T47D (cell line): Measurements from ENCODE around the gene EPYC.
A peak's percentile ranks its signal among the peaks of the same experiment; 100 is the strongest.
"Not testable (repeated sequence)": the region's sequence is repeated elsewhere in the genome, so short reads cannot be mapped to it uniquely, and the experiment has no call there.

Source experiments
- DNase-seq, 2 experiments: peaks; one replicate each; pipeline versions ENCODE4 v3.0.0 to v3.0.0-alpha.2; 2011 to 2012; ENCODE audit warnings: low read depth in 1 of 2, low spot score in 1 of 2
- JUND ChIP-seq: IDR thresholded peaks from 2 replicates; pipeline ENCODE4 v1.6.1; 2012; ENCODE audit warnings: low read depth
- in situ Hi-C: cut with HindIII; loops from 2 replicates; pipeline ENCODE4 v1.10.0; 2016; ENCODE audit warnings: low sequenced_read_pairs, low pct_unique_long_range_greater_than_20kb

EPYC gene

GRCh38 chr12:91017043-91017442, 12.3 kb upstream of the EPYC start:
- in situ Hi-C loops, result no loop called here
- TF ChIP-seq JUND, result no peak
- no peak for DNase-seq

- no peak for TF ChIP-seq JUND
- DNase-seq, result no peak
- in situ Hi-C loops, result no loop called here
These were observed 4.7 kb upstream of the EPYC start for GRCh38 chr12:91009319-91009950.

- no peak for TF ChIP-seq JUND
- no peak for DNase-seq
- in situ Hi-C loops, result no loop called here
These were observed 2.9 kb upstream of the EPYC start for GRCh38 chr12:91007531-91008290.

GRCh38 chr12:91003737-91004136, 1.0 kb downstream of the EPYC start:
- DNase-seq, result no peak
- no peak for TF ChIP-seq JUND
- in situ Hi-C loops, result no loop called here

GRCh38 chr12:91001306-91001705, 3.5 kb downstream of the EPYC start:
- in situ Hi-C loops, result no loop called here
- TF ChIP-seq JUND, result peak; percentile 71; the same call in 1 of the 2 replicates
- peak in 1 of 2 experiments; percentile 32 for DNase-seq

GRCh38 chr12:90999966-91000365, 4.8 kb downstream of the EPYC start:
- DNase-seq, result peak in 1 of 2 experiments; percentile 58
- in situ Hi-C loops, result no loop called here
- TF ChIP-seq JUND, result peak; percentile 49; the same call in 1 of the 2 replicates

- in situ Hi-C loops, result no loop called here
- no peak for TF ChIP-seq JUND
- DNase-seq, result no peak
These were observed 5.2 kb downstream of the EPYC start for GRCh38 chr12:90999527-90999926.

GRCh38 chr12:90995010-90995409, 9.8 kb downstream of the EPYC start:
- no peak for DNase-seq
- in situ Hi-C loops, result no loop called here
- TF ChIP-seq JUND, result no peak

GRCh38 chr12:90991952-90992465, 12.8 kb downstream of the EPYC start:
- in situ Hi-C loops, result no loop called here

GRCh38 chr12:90990611-90991010, 14.2 kb downstream of the EPYC start:
- no peak for DNase-seq
- no peak for TF ChIP-seq JUND
- in situ Hi-C loops, result no loop called here

More at GRCh38 chr12:90991952-90992465, 12.8 kb downstream of the EPYC start:
- DNase-seq, result peak in 1 of 2 experiments; percentile 25
- no peak for TF ChIP-seq JUND

GRCh38 chr12:90989686-90990111, 15.1 kb downstream of the EPYC start:
- DNase-seq, result no peak
- in situ Hi-C loops, result no loop called here
- no peak for TF ChIP-seq JUND

- no peak for TF ChIP-seq JUND
- DNase-seq, result no peak
- in situ Hi-C loops, result no loop called here
These were observed 17.3 kb downstream of the EPYC start for GRCh38 chr12:90987520-90987919.

GRCh38 chr12:90987101-90987500, 17.7 kb downstream of the EPYC start:
- in situ Hi-C loops, result no loop called here
- no peak for TF ChIP-seq JUND
- no peak for DNase-seq

GRCh38 chr12:90985331-90985730, 19.4 kb downstream of the EPYC start:
- in situ Hi-C loops, DNase-seq: not testable (repeated sequence)
